Endometrial microvascular endothelial cells (primary cell): Measurements from ENCODE around the gene UBE2R2. TPM values are rescaled to one million over a fixed set of nuclear protein-coding genes. Genes with fewer than 3 reads are reported as not detected.
"Not testable (repeated sequence)": the region's sequence is repeated elsewhere in the genome, so short reads cannot be mapped to it uniquely, and the experiment has no call there.

Experiments used
- in situ Hi-C: cut with HindIII; loops from 2 replicates; pipeline ENCODE4 v1.10.0; 2017; ENCODE audit warnings: low sequenced_read_pairs, low pct_unique_long_range_greater_than_20kb; ENCODE audit errors: inconsistent ontology term
- total RNA-seq: library from RNA; depleted of rRNA; stranded (reverse); fragments of >200 nt; gene quantifications from one replicate; pipeline ENCODE4 v1.2.3, GENCODE V29; 2015; ENCODE audit errors: inconsistent ontology term

Gene UBE2R2, protein sequence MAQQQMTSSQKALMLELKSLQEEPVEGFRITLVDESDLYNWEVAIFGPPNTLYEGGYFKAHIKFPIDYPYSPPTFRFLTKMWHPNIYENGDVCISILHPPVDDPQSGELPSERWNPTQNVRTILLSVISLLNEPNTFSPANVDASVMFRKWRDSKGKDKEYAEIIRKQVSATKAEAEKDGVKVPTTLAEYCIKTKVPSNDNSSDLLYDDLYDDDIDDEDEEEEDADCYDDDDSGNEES
- total RNA-seq, result 28.2 TPM

DNA sequence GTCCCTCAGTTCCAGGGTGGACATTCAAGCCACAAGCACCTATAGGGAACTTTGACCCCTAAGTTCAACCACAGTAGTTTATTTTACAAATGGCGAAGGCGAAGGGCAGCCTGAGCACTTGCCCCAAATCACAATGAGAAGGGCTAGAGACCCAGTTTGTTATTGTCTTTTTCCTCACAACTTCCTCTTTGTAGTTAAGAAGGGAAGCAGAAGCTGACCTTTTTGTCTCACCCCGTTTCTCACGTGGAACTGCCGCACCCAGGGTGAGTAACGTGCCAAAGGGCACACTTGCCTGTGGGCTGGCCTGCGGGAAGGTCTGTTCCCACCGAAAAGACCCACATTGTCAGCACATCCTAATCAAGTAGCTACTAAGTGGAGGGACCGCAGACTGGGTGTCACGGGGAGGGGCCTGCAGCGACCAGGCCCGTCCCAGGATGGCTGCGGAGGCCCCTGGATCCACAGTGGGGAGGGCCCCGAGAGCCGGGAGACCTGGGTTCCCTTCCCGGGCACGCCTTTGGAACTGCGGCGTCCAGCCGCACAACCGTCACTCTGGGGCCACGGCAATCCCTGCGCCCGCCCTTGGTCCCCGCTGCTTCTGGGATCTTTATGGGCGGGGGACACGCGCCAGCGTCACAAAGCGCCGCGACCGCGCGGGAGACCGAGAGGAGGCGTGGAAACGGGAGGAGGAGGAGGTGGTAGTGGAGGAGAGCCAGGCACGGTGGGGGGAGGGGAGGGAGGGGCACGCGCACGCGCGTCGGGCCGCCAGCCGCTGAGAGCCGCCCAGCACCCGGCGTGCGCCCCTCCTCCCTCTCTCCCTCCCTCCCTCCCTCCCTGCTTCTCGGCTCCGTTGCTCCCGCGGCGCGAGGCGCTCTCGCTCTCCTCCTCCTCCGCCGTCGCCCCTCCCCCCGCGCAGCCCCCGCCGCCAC, at the start of gene UBE2R2:
Gene UBE2R2, plus strand, starts transcription at position 834 of the 926 bp plus-strand sequence. CDS start 598 bp downstream, outside the sequence.
- in situ Hi-C loops, result no loop called here

DNA sequence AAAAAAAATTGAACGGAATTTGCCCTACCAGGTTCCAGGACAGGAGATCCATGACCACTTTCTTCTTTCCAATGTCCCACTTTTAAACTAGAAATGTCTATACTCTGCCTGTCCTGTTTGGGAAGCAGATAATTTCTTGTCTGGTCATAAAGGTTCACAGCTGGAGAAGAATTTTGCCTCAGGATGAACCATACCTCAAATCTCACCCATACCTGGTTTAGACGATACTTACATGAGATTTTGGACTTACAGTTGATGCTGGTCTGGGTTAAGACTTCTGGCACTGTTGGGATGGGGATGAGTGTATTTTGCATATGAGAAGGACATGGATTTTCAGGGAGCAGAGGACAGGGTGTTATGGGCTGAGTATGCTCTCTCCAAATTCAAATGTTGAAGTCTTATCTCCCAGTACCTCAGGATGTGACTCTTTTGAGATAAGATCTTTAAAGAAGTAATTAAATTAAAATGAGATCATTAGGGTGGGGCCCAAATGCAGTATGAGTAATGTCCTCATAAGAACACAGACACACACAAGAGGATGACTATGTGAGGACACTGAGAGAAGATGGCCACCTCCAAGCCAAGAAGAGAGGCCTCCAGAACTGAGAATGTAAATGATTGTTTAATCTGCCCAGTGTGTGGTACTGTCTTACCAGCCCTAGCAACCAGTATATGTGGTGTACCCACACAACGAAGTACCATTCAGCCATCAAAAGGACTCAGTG, 46.6 kb upstream of the UBE2R2 start:
- in situ Hi-C loops, result not testable (repeated sequence)

DNA sequence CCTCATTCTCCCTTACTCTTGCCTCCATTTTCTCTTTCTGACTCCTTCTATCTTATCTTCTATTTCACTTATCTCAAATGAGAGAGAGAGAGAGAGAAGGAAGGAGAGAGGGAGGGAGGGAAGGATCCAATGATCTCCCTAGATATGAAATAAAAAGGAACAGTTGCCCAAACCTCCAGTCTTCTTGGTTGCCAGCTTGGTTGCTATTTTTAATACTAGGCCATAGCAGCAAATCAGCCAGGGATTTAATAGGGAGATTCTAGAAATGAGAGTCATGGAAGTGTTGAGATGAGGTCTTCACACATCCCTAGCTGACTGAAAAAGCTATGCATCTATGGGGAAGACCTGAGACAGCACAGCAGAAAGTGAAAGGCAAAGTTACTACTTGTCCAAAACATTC, 43.8 kb upstream of the UBE2R2 start:
- in situ Hi-C loops, result not testable (repeated sequence)

DNA sequence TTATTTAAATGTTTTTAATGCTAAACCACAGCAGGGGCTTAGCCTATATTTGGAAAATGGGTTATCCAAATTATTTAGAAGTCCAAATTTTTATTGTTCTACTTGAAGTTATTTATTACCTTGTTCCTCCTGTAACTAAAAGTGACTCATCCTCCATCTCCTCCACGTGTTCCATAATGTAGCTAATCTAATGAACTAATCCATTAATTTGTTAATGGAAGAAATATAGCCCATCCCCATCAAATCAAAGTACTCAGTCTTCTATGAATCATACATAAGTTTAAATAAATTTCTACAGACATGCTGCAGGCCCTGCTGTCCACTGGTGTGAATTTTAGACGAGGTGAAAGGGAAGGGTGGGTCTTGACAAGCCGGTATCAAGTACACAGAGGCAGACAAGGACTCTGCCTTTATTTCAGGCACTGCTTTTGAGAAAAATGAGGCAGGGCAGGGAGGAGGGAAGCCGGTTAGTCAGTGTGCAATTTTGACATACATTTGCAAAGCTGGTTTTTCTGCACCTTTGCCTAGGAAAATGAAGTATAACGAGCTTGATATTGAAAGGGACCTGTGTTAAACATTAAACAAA, 42.8 kb upstream of the UBE2R2 start:
- in situ Hi-C loops, result not testable (repeated sequence)

DNA sequence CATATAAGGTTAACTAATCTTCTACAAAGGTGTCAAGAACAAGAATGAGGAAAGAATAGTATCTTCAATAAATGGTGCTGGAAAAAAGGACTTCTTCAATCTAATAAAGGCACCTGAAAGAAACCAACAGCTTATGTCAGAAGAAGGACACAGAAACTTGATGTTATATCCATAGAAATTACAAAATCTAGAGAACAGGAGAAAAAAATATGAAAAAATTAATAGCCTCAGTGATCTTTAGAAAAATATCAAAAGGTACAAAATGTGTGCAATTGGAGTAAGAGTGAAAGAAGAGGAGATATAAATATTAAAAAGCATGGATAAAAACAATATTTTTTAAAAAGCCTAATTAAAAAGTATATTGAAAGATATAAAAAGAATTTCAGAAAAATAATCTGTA, 40.4 kb upstream of the UBE2R2 start:
- in situ Hi-C loops, result no loop called here

DNA sequence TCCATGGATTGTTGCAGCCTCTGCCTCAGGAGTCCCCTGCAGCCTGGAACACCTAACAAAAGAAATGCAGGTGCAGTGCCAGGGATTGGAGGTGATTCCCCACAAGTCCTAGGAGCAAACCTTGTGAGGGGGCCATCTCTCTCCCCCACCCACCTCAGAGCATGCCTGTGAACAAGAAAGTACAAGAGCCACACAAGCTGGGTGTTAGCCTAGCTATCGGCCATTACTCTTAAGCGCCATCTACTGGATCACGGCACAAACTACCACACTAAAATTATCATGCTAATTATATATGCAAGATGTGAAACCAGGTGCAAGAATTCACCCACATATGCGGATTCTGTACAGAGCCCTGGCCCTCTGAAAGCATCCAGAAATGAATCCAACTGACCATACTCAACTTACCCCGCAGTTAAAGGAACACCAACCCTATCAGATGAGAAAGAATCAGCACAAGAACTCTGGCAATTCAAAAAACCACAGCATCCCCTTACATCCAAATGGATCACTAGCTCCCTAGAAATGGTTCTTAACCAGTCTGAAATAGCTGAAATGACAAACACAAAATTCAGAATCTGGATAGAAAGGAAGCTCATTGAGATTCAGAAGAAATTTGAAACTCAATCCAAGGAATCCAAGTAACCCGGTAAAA, 38.1 kb upstream of the UBE2R2 start:
- in situ Hi-C loops, result no loop called here

DNA sequence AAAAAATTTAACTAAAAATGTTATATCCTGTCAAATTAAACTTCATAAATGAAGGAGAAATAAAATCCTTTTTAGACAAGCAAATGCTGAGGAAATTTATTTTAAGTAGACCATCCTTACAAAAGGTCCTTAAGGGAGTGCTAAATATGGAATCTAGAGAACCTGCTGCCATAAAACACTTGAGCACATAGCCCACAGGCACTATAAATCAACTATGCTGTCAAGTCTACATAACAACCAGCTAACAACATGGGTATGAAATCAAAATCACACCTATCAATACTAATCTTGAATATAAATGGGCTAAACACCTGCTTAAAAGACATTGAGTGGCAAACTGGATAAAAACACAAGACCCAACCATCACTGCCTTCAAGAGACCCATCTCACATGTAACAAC, 36.7 kb upstream of the UBE2R2 start:
- in situ Hi-C loops, result no loop called here

DNA sequence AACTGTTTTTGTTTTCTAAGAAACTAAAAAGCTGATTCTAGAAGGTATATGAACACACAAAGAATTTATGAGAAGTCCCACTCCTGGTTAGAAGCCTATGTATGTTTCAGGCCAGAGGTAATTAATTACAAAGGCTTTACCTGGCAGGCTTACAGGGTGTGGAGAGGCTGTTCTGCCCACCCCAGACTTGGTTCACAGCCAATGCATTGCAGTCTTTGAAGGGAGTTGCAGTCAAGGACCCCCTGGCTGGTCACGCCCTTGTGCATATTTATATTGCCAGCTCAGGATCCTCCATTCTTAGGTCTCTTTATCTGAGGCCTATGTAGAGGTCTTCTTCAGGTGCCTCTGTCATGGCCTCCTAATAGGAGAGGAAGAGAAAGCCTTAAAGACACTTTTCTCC, 35.2 kb upstream of the UBE2R2 start:
- in situ Hi-C loops, result no loop called here

DNA sequence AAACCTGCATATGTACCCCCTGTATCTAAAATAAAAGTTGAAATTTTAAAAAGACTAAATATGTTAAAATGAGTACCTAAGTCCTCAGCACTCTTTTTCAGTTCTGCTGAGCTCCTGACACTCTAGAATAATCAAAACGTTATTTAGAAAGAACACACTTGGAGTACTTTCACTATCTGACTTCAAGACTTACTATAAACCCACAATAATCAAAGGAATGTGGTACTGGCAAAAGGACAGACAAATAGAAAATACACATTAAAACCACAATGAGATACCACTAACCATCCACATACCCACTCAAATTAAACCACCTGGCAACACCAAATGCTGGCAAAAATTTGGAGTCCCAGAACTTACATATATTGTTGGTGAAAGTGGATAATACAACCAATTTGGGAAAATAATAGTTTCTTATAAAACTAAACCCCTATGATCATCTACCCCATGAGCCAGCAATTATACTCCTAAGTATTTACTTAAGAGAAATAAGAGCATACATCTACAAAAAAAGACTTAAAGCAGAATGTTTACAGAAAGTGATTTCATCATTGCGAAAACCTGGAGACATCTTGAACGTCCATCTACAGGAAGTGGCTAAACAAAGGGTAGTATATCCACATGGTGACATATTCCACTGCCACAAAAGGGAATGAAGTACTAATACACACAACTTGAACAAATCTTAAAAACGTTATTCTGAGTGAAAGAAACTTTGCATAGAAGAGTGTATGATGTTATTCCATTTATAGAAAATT, 34.4 kb upstream of the UBE2R2 start:
- in situ Hi-C loops, result no loop called here

DNA sequence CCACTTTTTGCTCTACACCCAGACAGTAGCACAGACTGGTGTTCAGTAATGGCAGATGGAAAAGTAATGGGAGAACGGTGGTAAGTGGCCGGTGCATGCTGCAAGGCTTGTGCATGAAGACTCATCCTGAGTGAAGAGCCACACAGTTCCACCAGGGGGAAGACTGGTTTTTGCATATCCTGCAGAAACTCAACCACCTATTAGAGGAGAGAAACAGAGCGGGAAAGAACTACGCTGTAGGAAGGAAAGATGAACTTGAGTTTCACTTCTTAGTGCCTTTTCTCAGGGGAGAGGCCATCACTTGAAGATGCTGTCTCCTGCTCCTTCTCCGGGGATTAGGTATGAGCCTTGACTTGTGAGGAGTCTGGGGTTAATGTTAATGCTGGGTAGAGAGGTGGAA, 31.0 kb upstream of the UBE2R2 start:
- in situ Hi-C loops, result no loop called here

DNA sequence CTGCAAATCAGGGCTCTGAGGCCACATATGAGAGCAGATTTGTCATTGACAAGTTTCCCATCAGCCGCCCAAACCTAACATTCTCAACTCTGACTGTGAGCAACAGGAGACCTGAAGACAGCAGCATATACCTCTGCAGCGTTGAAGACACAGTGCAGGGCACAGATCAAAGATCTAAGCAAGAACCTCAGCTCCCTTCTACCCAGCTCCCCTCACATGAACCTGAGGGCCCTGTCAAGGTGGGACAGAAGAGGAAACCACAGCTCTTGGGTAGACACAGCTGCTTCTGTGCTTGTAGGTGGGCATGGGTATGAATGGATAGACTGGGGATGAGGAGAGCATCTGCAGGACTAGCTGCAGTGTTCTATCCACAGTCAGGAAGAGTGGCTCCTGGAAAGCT, 30.3 kb upstream of the UBE2R2 start:
- in situ Hi-C loops, result no loop called here

DNA sequence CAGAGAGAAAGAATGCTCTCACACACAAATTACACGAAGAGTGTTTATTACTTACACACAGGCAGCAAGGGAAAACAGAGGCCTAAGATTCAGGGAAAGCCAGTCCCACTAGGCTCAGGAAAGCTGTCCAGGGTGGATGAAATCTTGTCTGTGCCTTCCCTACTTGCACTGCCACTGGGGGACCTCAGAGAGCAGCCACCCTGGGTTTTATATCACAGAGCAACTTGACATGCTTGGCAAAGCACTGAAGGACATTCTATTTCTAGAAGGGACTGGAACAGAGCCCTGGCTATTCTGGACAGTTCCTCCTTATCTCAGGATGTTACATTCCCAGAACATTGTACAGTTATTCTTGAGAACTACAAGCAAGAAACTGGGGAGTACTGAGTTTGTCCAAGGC, 29.1 kb upstream of the UBE2R2 start:
- in situ Hi-C loops, result no loop called here

DNA sequence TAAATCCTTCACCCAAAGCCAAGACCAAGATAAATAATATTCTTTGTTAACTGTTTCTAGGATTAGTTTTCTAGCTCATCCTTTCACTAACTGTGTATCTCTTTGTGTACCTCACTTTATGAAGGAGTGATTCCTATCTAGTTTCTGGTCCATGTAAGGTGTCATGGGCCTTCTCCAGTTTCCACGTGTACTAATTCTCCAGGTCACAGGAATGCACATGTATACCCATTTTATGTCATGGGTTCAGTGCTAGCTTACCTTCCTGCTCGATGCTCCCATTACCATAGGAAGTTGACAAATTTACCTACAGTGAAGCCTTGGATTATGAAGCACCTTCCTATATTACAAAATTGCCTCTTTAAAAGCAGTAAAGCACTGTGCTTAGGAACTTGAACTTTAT, 27.5 kb upstream of the UBE2R2 start:
- in situ Hi-C loops, result not testable (repeated sequence)

DNA sequence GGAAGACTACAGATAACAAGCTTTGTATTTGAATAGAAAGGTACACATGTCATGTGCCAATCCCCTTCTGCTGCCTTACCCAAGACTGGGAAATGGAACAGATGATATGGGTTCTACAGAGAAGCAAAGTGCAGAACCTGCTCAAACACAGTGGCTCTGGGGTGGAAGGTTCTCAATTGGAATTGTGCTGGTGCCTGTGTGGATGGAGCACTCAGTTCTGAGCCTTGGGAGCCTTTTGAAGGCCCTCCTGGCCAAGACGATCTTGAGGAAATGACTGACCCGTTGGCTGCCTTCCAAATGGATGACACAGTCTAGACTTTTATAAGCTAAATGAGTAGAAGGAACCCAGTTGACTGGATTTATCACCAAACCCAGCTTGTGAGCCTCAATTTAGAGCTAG, 25.8 kb upstream of the UBE2R2 start:
- in situ Hi-C loops, result no loop called here

DNA sequence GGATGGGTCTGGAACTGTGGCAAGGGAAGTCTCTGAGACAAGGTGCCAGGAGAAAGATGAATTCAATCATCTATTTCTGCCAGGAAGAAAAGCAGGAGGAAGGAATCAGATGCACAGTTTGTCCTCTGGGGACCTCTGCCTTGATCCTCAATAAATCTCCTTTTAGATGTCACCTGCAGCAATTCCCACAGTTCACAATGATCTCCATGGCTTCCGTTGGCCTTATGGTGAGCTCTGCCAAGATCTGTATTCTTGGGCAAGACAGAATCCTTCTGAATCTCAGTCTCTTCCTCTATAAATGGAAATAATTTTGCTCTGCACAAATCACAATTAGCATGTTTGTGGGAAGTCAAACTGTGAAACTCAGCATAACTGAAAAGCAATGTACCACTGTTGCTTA, 23.5 kb upstream of the UBE2R2 start:
- in situ Hi-C loops, result not testable (repeated sequence)

DNA sequence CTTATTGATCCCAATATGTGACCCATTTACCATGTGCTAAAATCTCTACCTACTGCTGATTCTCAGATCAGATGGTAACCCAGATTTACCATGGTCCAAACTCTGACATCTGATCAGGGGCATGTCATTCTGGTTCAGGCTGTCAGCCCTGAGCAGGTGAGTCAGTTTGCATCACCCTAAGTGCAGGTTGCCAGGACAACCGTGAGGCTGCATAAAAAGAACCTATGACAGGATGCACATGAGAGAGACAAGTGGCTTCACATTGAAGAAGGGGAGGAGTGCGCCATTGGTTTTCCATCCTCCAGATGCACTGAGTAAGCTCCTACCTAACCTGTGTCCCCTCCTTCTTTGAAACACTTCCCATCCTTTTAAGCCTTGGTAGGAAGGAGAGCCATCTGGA, 22.4 kb upstream of the UBE2R2 start:
- in situ Hi-C loops, result no loop called here

DNA sequence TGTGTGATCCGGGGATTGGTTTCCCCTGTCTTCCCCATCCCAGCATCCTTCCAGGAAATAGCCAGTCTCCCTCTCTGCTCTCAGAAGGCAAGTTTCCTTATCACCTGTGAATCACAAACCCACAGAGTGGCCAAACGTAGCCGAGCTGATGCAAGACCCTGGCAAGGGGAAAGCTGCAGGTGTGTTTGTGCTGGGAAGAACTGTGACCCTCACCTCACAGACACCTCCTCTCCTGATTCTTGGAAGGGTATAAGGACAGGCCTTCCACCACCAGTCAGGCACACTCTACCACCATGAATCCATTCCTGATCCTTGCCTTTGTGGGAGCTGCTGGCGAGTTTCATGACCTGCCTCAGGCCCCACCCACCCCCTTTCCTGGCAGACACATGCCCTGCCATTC, 21.7 kb upstream of the UBE2R2 start, which contains the start of gene PRSS3:
Gene PRSS3, plus strand, starts transcription at position 281 of the 400 bp plus-strand sequence. Its CDS starts 13 bp downstream, at position 294.
- in situ Hi-C loops, result no loop called here

DNA sequence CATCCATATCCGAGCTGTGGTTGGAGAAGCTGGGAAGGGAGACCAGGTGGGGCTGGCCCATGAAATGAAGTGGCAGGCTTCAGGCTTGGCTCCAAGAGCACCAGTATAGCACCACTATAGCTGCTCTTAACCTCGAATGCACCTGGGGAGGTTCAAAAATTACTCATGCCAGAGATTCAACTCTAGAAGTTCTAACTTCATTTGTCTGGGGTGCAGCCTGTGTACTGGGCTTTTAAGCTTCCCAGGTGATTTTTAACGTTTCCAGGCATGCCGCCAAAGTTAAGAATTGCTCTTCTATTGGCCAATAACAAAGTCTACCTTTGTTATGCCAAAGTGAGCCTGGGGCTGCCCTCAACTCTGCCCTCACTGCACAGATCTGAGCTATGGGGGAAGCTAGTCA, 21.1 kb upstream of the UBE2R2 start:
- in situ Hi-C loops, result no loop called here
